ENCODE measurements around the gene ABCC5.

- TF ChIP-seq SIN3A (IDR thresholded peaks at IDR 0.05; ENCODE audit: borderline replicate concordance, insufficient read depth, low read length) (no peak), REST (IDR thresholded peaks at IDR 0.05; ENCODE audit: insufficient read depth in 1 of 2, low read depth in 2 of 2, low read length in 2 of 2) (no peak)
Observed at GRCh38 chr3:183883291-183884096, 134.2 kb downstream of the ABCC5 start.

Data from PFSK-1 (cell line).